Trophoblast cell (in vitro differentiated cells and primary cell): Measurements from ENCODE around the gene C18orf63.

ENCODE experiments used
- DNase-seq, 2 donors: peaks; one replicate each; pipeline ENCODE4 v3.0.0-alpha.2; 2016
- H2AFZ ChIP-seq: 2 replicates; pipeline ENCODE4 v1.6.1; 2013; ENCODE audit warnings: low read length, moderate library complexity, mild to moderate bottlenecking; ENCODE audit not compliant: insufficient read depth, poor library complexity
- H2AK5ac ChIP-seq: 2 replicates; pipeline ENCODE4 v1.6.1; 2013; ENCODE audit warnings: mild to moderate bottlenecking, low read length
- H2BK120ac ChIP-seq: 2 replicates; pipeline ENCODE4 v1.6.1; 2013; ENCODE audit warnings: low read length, mild to moderate bottlenecking, moderate library complexity; ENCODE audit not compliant: insufficient read depth, poor library complexity
- H2BK12ac ChIP-seq: 2 replicates; pipeline ENCODE4 v1.6.1; 2013; ENCODE audit warnings: mild to moderate bottlenecking, low read length, moderate library complexity
- H2BK5ac ChIP-seq: 2 replicates; pipeline ENCODE4 v1.6.1; 2013; ENCODE audit warnings: low read length, low read depth, moderate library complexity, mild to moderate bottlenecking; ENCODE audit not compliant: poor library complexity
- H3K14ac ChIP-seq: 2 replicates; pipeline ENCODE4 v1.6.1; 2013; ENCODE audit warnings: mild to moderate bottlenecking, low read length
- H3K18ac ChIP-seq: 2 replicates; pipeline ENCODE4 v1.6.1; 2013; ENCODE audit warnings: mild to moderate bottlenecking, low read length
- H3K23ac ChIP-seq: 2 replicates; pipeline ENCODE4 v1.6.1; 2013; ENCODE audit warnings: low read length
- H3K27ac ChIP-seq: 2 replicates; pipeline ENCODE4 v1.5.1; 2013; ENCODE audit warnings: low read depth, mild to moderate bottlenecking, inconsistent platforms, low read length, moderate library complexity
- H3K27me3 ChIP-seq: 2 replicates; pipeline ENCODE4 v1.6.1; 2013; ENCODE audit warnings: inconsistent platforms, mild to moderate bottlenecking, low read length, moderate library complexity; ENCODE audit not compliant: insufficient read depth
- H3K36me3 ChIP-seq, 2 experiments: 1 replicate in 1 of 2; 2 replicates in 1 of 2; pipeline ENCODE4 v1.6.1; 2013; ENCODE audit warnings: low read length in 2 of 2, mild to moderate bottlenecking in 2 of 2, moderate library complexity in 1 of 2; ENCODE audit not compliant: insufficient read depth in 2 of 2, control insufficient read depth in 1 of 2
- H3K4ac ChIP-seq: 2 replicates; pipeline ENCODE4 v1.6.1; 2013; ENCODE audit warnings: low read depth, mild to moderate bottlenecking, low read length, moderate library complexity
- H3K4me1 ChIP-seq, 2 experiments: 1 replicate in 1 of 2; 2 replicates in 1 of 2; pipeline ENCODE4 v1.6.1; 2013; ENCODE audit warnings: low read length in 2 of 2, mild to moderate bottlenecking in 2 of 2, moderate library complexity in 1 of 2; ENCODE audit not compliant: insufficient read depth in 2 of 2, control insufficient read depth in 1 of 2
- H3K4me2 ChIP-seq: 2 replicates; pipeline ENCODE4 v1.6.1; 2013; ENCODE audit warnings: inconsistent platforms, mild to moderate bottlenecking, low read length, moderate library complexity
- H3K4me3 ChIP-seq: 2 replicates; pipeline ENCODE4 v1.5.1; 2013; ENCODE audit warnings: mild to moderate bottlenecking, low read depth, low read length, inconsistent platforms
- H3K79me1 ChIP-seq: one replicate; pipeline ENCODE4 v1.6.1; 2013; ENCODE audit warnings: low read length
- H3K79me2 ChIP-seq: 2 replicates; pipeline ENCODE4 v1.6.1; 2013; ENCODE audit warnings: low read length, mild to moderate bottlenecking; ENCODE audit not compliant: control insufficient read depth, insufficient read depth, poor library complexity
- H3K9ac ChIP-seq: 2 replicates; pipeline ENCODE4 v1.6.1; 2013; ENCODE audit warnings: mild to moderate bottlenecking, low read length
- H3K9me3 ChIP-seq: 2 replicates; pipeline ENCODE4 v1.6.1; 2013; ENCODE audit warnings: low read depth, mild to moderate bottlenecking, control low read depth, inconsistent platforms, low read length; ENCODE audit not compliant: insufficient read depth
- H4K12ac ChIP-seq: 2 replicates; pipeline ENCODE4 v1.6.1; 2013; ENCODE audit warnings: low read depth, mild to moderate bottlenecking, low read length, moderate library complexity
- H4K8ac ChIP-seq: 2 replicates; pipeline ENCODE4 v1.6.1; 2013; ENCODE audit warnings: low read depth, mild to moderate bottlenecking, low read length, moderate library complexity
- H4K91ac ChIP-seq: one replicate; pipeline ENCODE4 v1.6.1; 2013; ENCODE audit warnings: low read depth, mild to moderate bottlenecking, low read length, moderate library complexity
- WGBS: extraction: QIAGEN DNeasy Blood & Tissue Kit; methylation state at CpG from one replicate; pipeline ENCODE4 v1.1.7; 2013; ENCODE audit warnings: missing lambda C conversion rate; ENCODE audit not compliant: insufficient read length, insufficient coverage; ENCODE audit errors: extremely low coverage; 5-methylcytosine and 5-hydroxymethylcytosine counted together

C18orf63 gene

GRCh38 chr18:74337912-74338309 lies 22.3 kb downstream of the C18orf63 start:
- Histone ChIP-seq H3K79me2 (no peaks in the 10 kb centered on the region), H3K18ac (no peak overlapping the region), H3K9ac (no peak overlapping the region), H3K36me3 (no peaks in the 10 kb centered on the region), H3K4me3 (no peak overlapping the region), H3K27ac (no peak overlapping the region), H2AK5ac (no peak overlapping the region), H3K9me3 (no peaks in the 10 kb centered on the region), H3K23ac (no peak overlapping the region), H3K14ac (no peak overlapping the region), H3K4ac (no peak overlapping the region), H4K8ac (no peak overlapping the region), H3K27me3 (no peaks in the 10 kb centered on the region), H2AFZ (no peak overlapping the region), H2BK5ac (no peak overlapping the region), H2BK12ac (no peak overlapping the region), H3K4me1 (no peaks in the 10 kb centered on the region), H3K4me2 (no peak overlapping the region), H3K79me1 (no peaks in the 10 kb centered on the region), H4K91ac (no peak overlapping the region), H4K12ac (no peak overlapping the region), H2BK120ac (no peak overlapping the region)
- no CpG with 5 or more reads among the region's 1 CpG for WGBS
- no peak for DNase-seq

GRCh38 chr18:74342416-74343043 lies 26.9 kb downstream of the C18orf63 start:
- Histone ChIP-seq H3K14ac (no peak overlapping the region), H3K27me3 (no peaks in the 10 kb centered on the region), H3K79me1 (no peaks in the 10 kb centered on the region), H2BK12ac (no peak overlapping the region), H2AFZ (no peak overlapping the region), H4K91ac (no peak overlapping the region), H3K4me1 (no peaks in the 10 kb centered on the region), H3K23ac (no peak overlapping the region), H3K4me3 (no peak overlapping the region), H2AK5ac (no peak overlapping the region), H3K79me2 (no peaks in the 10 kb centered on the region), H3K27ac (no peak overlapping the region), H3K18ac (no peak overlapping the region), H3K4ac (no peak overlapping the region), H2BK120ac (no peak overlapping the region), H3K4me2 (no peak overlapping the region), H3K9me3 (no peaks in the 10 kb centered on the region), H4K12ac (no peak overlapping the region), H2BK5ac (no peak overlapping the region), H3K36me3 (no peaks in the 10 kb centered on the region), H3K9ac (no peak overlapping the region), H4K8ac (no peak overlapping the region)
- no CpG with 5 or more reads among the region's 4 CpGs for WGBS
- DNase-seq: peak; percentile 32 to 76

GRCh38 chr18:74346206-74346605 lies 30.6 kb downstream of the C18orf63 start:
- H3K14ac ChIP-seq: no peak overlapping the region
- H3K4me1 ChIP-seq: no peaks in the 10 kb centered on the region
- no peaks in the 10 kb centered on the region for H3K27me3 ChIP-seq
- H2BK5ac ChIP-seq: no peak overlapping the region
- no peak overlapping the region for H2AFZ ChIP-seq
- no peaks in the 10 kb centered on the region for H3K36me3 ChIP-seq
- no peaks in the 10 kb centered on the region for H3K9me3 ChIP-seq
- H2BK12ac ChIP-seq: no peak overlapping the region
- H4K12ac ChIP-seq: no peak overlapping the region
- H3K4me3 ChIP-seq: no peak overlapping the region
- no peak overlapping the region for H3K18ac ChIP-seq
- H2BK120ac ChIP-seq: no peak overlapping the region
- no peaks in the 10 kb centered on the region for H3K79me2 ChIP-seq
- no peak overlapping the region for H4K91ac ChIP-seq
- no peak for DNase-seq
- H3K79me1 ChIP-seq: no peaks in the 10 kb centered on the region
- H4K8ac ChIP-seq: no peak overlapping the region
- no peak overlapping the region for H3K27ac ChIP-seq
- H3K4ac ChIP-seq: no peak overlapping the region
- H2AK5ac ChIP-seq: no peak overlapping the region
- H3K23ac ChIP-seq: no peak overlapping the region
- H3K9ac ChIP-seq: no peak overlapping the region
- H3K4me2 ChIP-seq: no peak overlapping the region

GRCh38 chr18:74348581-74348980 lies 32.9 kb downstream of the C18orf63 start:
- H3K9ac ChIP-seq: no peak overlapping the region
- no peak overlapping the region for H2AK5ac ChIP-seq
- H3K79me1 ChIP-seq: no peaks in the 10 kb centered on the region
- H2BK12ac ChIP-seq: no peak overlapping the region
- no peaks in the 10 kb centered on the region for H3K9me3 ChIP-seq
- no peak overlapping the region for H3K14ac ChIP-seq
- H3K27ac ChIP-seq: no peak overlapping the region
- H4K12ac ChIP-seq: no peak overlapping the region
- H3K23ac ChIP-seq: no peak overlapping the region
- H3K18ac ChIP-seq: no peak overlapping the region
- WGBS: no CpG with 5 or more reads among the region's 2 CpGs
- no peaks in the 10 kb centered on the region for H3K36me3 ChIP-seq
- H4K8ac ChIP-seq: no peak overlapping the region
- H3K4me3 ChIP-seq: no peak overlapping the region
- H3K4me1 ChIP-seq: no peaks in the 10 kb centered on the region
- no peak for DNase-seq
- no peak overlapping the region for H3K4ac ChIP-seq
- H2BK5ac ChIP-seq: no peak overlapping the region
- H3K27me3 ChIP-seq: no peaks in the 10 kb centered on the region
- no peak overlapping the region for H4K91ac ChIP-seq
- H3K79me2 ChIP-seq: no peaks in the 10 kb centered on the region
- H2BK120ac ChIP-seq: no peak overlapping the region
- no peak overlapping the region for H2AFZ ChIP-seq
- H3K4me2 ChIP-seq: no peak overlapping the region
